HG03575 (cell line): Measurements from ENCODE around the gene WDR46.

Experiments
- ATAC-seq: cut with Tn5 transposase; IDR thresholded peaks from one replicate; pipeline ENCODE4 v1.9.1; 2021; ENCODE audit not compliant: unreplicated experiment, insufficient number of reproducible peaks, low FRiP score; ENCODE audit errors: extremely low read depth

WDR46 gene

GRCh38 chr6:33236328-33236727 lies 52.7 kb downstream of the WDR46 start:
- no peak for ATAC-seq

GRCh38 chr6:33235221-33235634 lies 53.8 kb downstream of the WDR46 start:
- no peak for ATAC-seq
